DMS79 treated with DMSO at 0.1 percent for 48 hours (cell line): ENCODE results near the gene MGAT4B.
"Not testable (repeated sequence)": the region's sequence is repeated elsewhere in the genome, so short reads cannot be mapped to it uniquely, and the experiment has no call there.

Experiments used
- DNase-seq: peaks from one replicate; lab custom pipeline; 2025; lab: John Stamatoyannopoulos, UW

MGAT4B gene

GRCh38 chr5:179794575-179794974 is 12.1 kb downstream of the MGAT4B start:
- DNase-seq: no peak

GRCh38 chr5:179794171-179794570 is 12.5 kb downstream of the MGAT4B start:
- no peak for DNase-seq

GRCh38 chr5:179793468-179794139 is 13.1 kb downstream of the MGAT4B start, which contains the start of gene LTC4S:
Gene LTC4S (plus strand): TSS chr5:179793986. CDS start chr5:179794081, 95 bp downstream.
- DNase-seq: no peak

- no peak for DNase-seq
Observed at GRCh38 chr5:179792612-179793467, 13.8 kb downstream of the MGAT4B start.

- no peak for DNase-seq
Observed at GRCh38 chr5:179791881-179792611, 14.6 kb downstream of the MGAT4B start.

- DNase-seq: not testable (repeated sequence)
Observed at GRCh38 chr5:179789278-179789677, 17.4 kb downstream of the MGAT4B start.

GRCh38 chr5:179788193-179788854 is 18.3 kb downstream of the MGAT4B start:
- no peak for DNase-seq

- DNase-seq: no peak
Observed at GRCh38 chr5:179786861-179787260, 19.8 kb downstream of the MGAT4B start.

- no peak for DNase-seq
Observed at GRCh38 chr5:179783128-179783527, 23.5 kb downstream of the MGAT4B start.

GRCh38 chr5:179781846-179782245 is 24.8 kb downstream of the MGAT4B start:
- no peak for DNase-seq

- DNase-seq: no peak
Observed at GRCh38 chr5:179780362-179780761, 26.3 kb downstream of the MGAT4B start.

- no peak for DNase-seq
Observed at GRCh38 chr5:179779826-179780225, 26.8 kb downstream of the MGAT4B start.

- DNase-seq: no peak
Observed at GRCh38 chr5:179778591-179778990, 28.1 kb downstream of the MGAT4B start.

GRCh38 chr5:179777909-179778308 is 28.8 kb downstream of the MGAT4B start:
- no peak for DNase-seq

- no peak for DNase-seq
Observed at GRCh38 chr5:179777456-179777855, 29.2 kb downstream of the MGAT4B start.

GRCh38 chr5:179776411-179776938 is 30.2 kb downstream of the MGAT4B start:
- DNase-seq: no peak

- DNase-seq: no peak
Observed at GRCh38 chr5:179774442-179774841, 32.2 kb downstream of the MGAT4B start.

- no peak for DNase-seq
Observed at GRCh38 chr5:179773686-179774040, 33.0 kb downstream of the MGAT4B start.

GRCh38 chr5:179772351-179772750 is 34.3 kb downstream of the MGAT4B start:
- no peak for DNase-seq

- DNase-seq: no peak
Observed at GRCh38 chr5:179771311-179771895, 35.3 kb downstream of the MGAT4B start.

GRCh38 chr5:179769796-179770195 is 36.9 kb downstream of the MGAT4B start:
- no peak for DNase-seq
